WTC11 (cell line): Measurements from ENCODE around the gene MYRF. TPM values are rescaled to one million over a fixed set of nuclear protein-coding genes. Genes with fewer than 3 reads are reported as not detected.

Source experiments
- ATAC-seq: fragments of 200-7000 bp; cut with Tn5 transposase; 2 replicates; pipeline ENCODE4 v1.10.0; 2021; ENCODE audit warnings: mild to moderate bottlenecking, moderate library complexity
- CTCF ChIA-PET: fragments of 300-600 bp; sonication (Branson Sonifier 250); formaldehyde crosslinking; loops from one replicate; lab custom pipeline; 2021; ENCODE audit warnings: antibody characterized with exemption; lab: Charles Lee
- POLR2A ChIA-PET: fragments of 350-600 bp; sonication (Branson Sonifier 250); formaldehyde crosslinking; loops from one replicate; lab custom pipeline; 2021; ENCODE audit warnings: antibody characterized with exemption; lab: Charles Lee
- DNase-seq: peaks from one replicate; pipeline ENCODE4 v3.0.0; 2021; ENCODE audit warnings: low spot score
- H3K27ac Mint-ChIP-seq: 2 replicates; pipeline ENCODE4 v1.8.0; 2021; ENCODE audit warnings: mixed read lengths
- H3K27me3 Mint-ChIP-seq: 2 replicates; pipeline ENCODE4 v1.8.0; 2021; ENCODE audit warnings: low read depth, mild to moderate bottlenecking, moderate library complexity, mixed read lengths
- H3K36me3 Mint-ChIP-seq: 2 replicates; pipeline ENCODE4 v1.8.0; 2021; ENCODE audit warnings: mixed read lengths
- H3K4me1 Mint-ChIP-seq: 2 replicates; pipeline ENCODE4 v1.8.0; 2022; ENCODE audit warnings: mixed read lengths
- H3K4me3 Mint-ChIP-seq: 2 replicates; pipeline ENCODE4 v1.8.0; 2021; ENCODE audit warnings: mild to moderate bottlenecking, moderate library complexity, mixed read lengths
- H3K9me3 Mint-ChIP-seq: 2 replicates; pipeline ENCODE4 v1.8.0; 2021; ENCODE audit warnings: mixed read lengths
- EMX1 ChIP-seq: fragments of 250-450 bp; sonication (Bioruptor Pico); IDR thresholded peaks from 2 replicates; pipeline ENCODE4 v1.8.0; 2021; ENCODE audit warnings: mild to moderate bottlenecking
- ESRRA ChIP-seq: sonication (generic); formaldehyde crosslinking; IDR thresholded peaks from 2 replicates; pipeline ENCODE4 v1.8.1; 2022; ENCODE audit warnings: mild to moderate bottlenecking, missing genetic modification reagents, borderline replicate concordance
- FOXK1 ChIP-seq: sonication (generic); formaldehyde crosslinking; IDR thresholded peaks from 2 replicates; pipeline ENCODE4 v1.8.0; 2022; ENCODE audit warnings: mild to moderate bottlenecking, moderate library complexity, missing genetic modification reagents
- FOXP1 ChIP-seq: sonication (generic); formaldehyde crosslinking; IDR thresholded peaks from 2 replicates; pipeline ENCODE4 v1.8.0; 2022; ENCODE audit warnings: missing genetic modification reagents, mild to moderate bottlenecking, moderate library complexity, borderline replicate concordance
- GRHL2 ChIP-seq: fragments of 250-450 bp; sonication (Bioruptor Pico); IDR thresholded peaks from 2 replicates; pipeline ENCODE4 v1.8.0; 2022; ENCODE audit warnings: mild to moderate bottlenecking, moderate library complexity; ENCODE audit not compliant: insufficient replicate concordance, severe bottlenecking
- GTF2I ChIP-seq: fragments of 250-450 bp; sonication (Bioruptor Pico); conservative IDR thresholded peaks from 2 replicates; pipeline ENCODE4 v1.4.0; 2021; ENCODE audit warnings: mild to moderate bottlenecking
- MLX ChIP-seq: sonication (generic); formaldehyde crosslinking; IDR thresholded peaks from 2 replicates; pipeline ENCODE4 v1.8.1; 2023; ENCODE audit warnings: mild to moderate bottlenecking, missing genetic modification reagents, moderate library complexity
- NFYB ChIP-seq: sonication (generic); formaldehyde crosslinking; conservative IDR thresholded peaks from 2 replicates; pipeline ENCODE4 v1.8.0; 2022; ENCODE audit warnings: low read depth, missing genetic modification reagents
- SOX15 ChIP-seq: fragments of 250-450 bp; sonication (Bioruptor Pico); IDR thresholded peaks from 2 replicates; pipeline ENCODE4 v1.9.0; 2021; ENCODE audit warnings: mild to moderate bottlenecking
- SP1 ChIP-seq: sonication (generic); formaldehyde crosslinking; conservative IDR thresholded peaks from 2 replicates; pipeline ENCODE4 v1.8.1; 2022; ENCODE audit warnings: missing genetic modification reagents
- TEAD1 ChIP-seq: sonication (generic); formaldehyde crosslinking; IDR thresholded peaks from 2 replicates; pipeline ENCODE4 v1.8.0; 2022; ENCODE audit warnings: mild to moderate bottlenecking, missing genetic modification reagents
- USF1 ChIP-seq: sonication (generic); formaldehyde crosslinking; IDR thresholded peaks from 2 replicates; pipeline ENCODE4 v1.8.0; 2022; ENCODE audit warnings: mild to moderate bottlenecking, missing genetic modification reagents
- ZNF532 ChIP-seq: fragments of 250-450 bp; sonication (Bioruptor Pico); IDR thresholded peaks from 2 replicates; pipeline ENCODE4 v1.9.0; 2021; ENCODE audit warnings: mild to moderate bottlenecking, borderline replicate concordance
- ZSCAN18 ChIP-seq: fragments of 250-450 bp; sonication (Bioruptor Pico); IDR thresholded peaks from 2 replicates; pipeline ENCODE4 v2.1.2; 2022; ENCODE audit warnings: mild to moderate bottlenecking, moderate library complexity
- total RNA-seq: library from RNA; stranded (reverse); gene quantifications from 3 replicates; pipeline ENCODE4 v1.2.3, GENCODE V29; 2021
- TF ChIP-seq, protein P1 (sequence below): sonication (generic); formaldehyde crosslinking; IDR thresholded peaks from 2 replicates; pipeline ENCODE4 v1.8.0; 2022; ENCODE audit warnings: mild to moderate bottlenecking, missing genetic modification reagents
- TF ChIP-seq, protein P2 (sequence below): fragments of 200-600 bp; IDR thresholded peaks from 2 replicates; pipeline ENCODE4 v1.8.0; 2022; ENCODE audit warnings: antibody characterized with exemption
- TF ChIP-seq, protein P3 (sequence below): sonication (generic); formaldehyde crosslinking; IDR thresholded peaks from 2 replicates; pipeline ENCODE4 v1.8.1; 2022; ENCODE audit warnings: missing genetic modification reagents, borderline replicate concordance

Gene MYRF
- total RNA-seq, 1 experiment from 2014 or later: 5.9 TPM

GRCh38 chr11:61812736-61813411 lies 60.4 kb downstream of the MYRF start:
- H3K4me3 Mint-ChIP-seq: no peak overlapping the region
- H3K27me3 Mint-ChIP-seq: no peaks in the 10 kb centered on the region; the same call in 1 of the 2 replicates
- CTCF ChIA-PET: no interaction called here
- TF ChIP-seq ZSCAN18 (CRISPR knock-in tag) (no peak), FOXK1 (CRISPR knock-in tag) (no peak), SP1 (CRISPR knock-in tag) (no peak), TEAD1 (no peak), ZNF532 (CRISPR knock-in tag) (no peak), ESRRA (no peak), GRHL2 (CRISPR knock-in tag) (no peak), GTF2I (CRISPR knock-in tag) (no peak), FOXP1 (CRISPR knock-in tag) (no peak), SOX15 (CRISPR knock-in tag) (no peak), EMX1 (CRISPR knock-in tag) (no peak), MLX (CRISPR knock-in tag) (no peak), USF1 (CRISPR knock-in tag) (no peak), NFYB (CRISPR knock-in tag) (no peak)
- TF ChIP-seq, protein P1, sequence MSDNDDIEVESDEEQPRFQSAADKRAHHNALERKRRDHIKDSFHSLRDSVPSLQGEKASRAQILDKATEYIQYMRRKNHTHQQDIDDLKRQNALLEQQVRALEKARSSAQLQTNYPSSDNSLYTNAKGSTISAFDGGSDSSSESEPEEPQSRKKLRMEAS (CRISPR knock-in tag): no peak
- TF ChIP-seq, protein P2, sequence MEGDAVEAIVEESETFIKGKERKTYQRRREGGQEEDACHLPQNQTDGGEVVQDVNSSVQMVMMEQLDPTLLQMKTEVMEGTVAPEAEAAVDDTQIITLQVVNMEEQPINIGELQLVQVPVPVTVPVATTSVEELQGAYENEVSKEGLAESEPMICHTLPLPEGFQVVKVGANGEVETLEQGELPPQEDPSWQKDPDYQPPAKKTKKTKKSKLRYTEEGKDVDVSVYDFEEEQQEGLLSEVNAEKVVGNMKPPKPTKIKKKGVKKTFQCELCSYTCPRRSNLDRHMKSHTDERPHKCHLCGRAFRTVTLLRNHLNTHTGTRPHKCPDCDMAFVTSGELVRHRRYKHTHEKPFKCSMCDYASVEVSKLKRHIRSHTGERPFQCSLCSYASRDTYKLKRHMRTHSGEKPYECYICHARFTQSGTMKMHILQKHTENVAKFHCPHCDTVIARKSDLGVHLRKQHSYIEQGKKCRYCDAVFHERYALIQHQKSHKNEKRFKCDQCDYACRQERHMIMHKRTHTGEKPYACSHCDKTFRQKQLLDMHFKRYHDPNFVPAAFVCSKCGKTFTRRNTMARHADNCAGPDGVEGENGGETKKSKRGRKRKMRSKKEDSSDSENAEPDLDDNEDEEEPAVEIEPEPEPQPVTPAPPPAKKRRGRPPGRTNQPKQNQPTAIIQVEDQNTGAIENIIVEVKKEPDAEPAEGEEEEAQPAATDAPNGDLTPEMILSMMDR: no peak
- TF ChIP-seq, protein P3, sequence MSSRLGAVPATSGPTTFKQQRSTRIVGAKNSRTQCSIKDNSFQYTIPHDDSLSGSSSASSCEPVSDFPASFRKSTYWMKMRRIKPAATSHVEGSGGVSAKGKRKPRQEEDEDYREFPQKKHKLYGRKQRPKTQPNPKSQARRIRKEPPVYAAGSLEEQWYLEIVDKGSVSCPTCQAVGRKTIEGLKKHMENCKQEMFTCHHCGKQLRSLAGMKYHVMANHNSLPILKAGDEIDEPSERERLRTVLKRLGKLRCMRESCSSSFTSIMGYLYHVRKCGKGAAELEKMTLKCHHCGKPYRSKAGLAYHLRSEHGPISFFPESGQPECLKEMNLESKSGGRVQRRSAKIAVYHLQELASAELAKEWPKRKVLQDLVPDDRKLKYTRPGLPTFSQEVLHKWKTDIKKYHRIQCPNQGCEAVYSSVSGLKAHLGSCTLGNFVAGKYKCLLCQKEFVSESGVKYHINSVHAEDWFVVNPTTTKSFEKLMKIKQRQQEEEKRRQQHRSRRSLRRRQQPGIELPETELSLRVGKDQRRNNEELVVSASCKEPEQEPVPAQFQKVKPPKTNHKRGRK (CRISPR knock-in tag): no peak
- H3K4me1 Mint-ChIP-seq: peaks cover 16% of the 10 kb centered on the region
- peaks cover 65% of the 10 kb centered on the region for H3K36me3 Mint-ChIP-seq
- ATAC-seq: no peak
- H3K27ac Mint-ChIP-seq: no peak overlapping the region
- no peak for DNase-seq
- H3K9me3 Mint-ChIP-seq: peaks cover 4% of the 10 kb centered on the region; the same call in 1 of the 2 replicates
- POLR2A ChIA-PET: interaction anchor here (0.6 kb wide), 1 partner anchor 69 kb away, joined by 3 read pairs; no protein-coding TSS in a partner anchor
